ENCODE data around the gene VPS37C.

The VPS37C gene

DNA sequence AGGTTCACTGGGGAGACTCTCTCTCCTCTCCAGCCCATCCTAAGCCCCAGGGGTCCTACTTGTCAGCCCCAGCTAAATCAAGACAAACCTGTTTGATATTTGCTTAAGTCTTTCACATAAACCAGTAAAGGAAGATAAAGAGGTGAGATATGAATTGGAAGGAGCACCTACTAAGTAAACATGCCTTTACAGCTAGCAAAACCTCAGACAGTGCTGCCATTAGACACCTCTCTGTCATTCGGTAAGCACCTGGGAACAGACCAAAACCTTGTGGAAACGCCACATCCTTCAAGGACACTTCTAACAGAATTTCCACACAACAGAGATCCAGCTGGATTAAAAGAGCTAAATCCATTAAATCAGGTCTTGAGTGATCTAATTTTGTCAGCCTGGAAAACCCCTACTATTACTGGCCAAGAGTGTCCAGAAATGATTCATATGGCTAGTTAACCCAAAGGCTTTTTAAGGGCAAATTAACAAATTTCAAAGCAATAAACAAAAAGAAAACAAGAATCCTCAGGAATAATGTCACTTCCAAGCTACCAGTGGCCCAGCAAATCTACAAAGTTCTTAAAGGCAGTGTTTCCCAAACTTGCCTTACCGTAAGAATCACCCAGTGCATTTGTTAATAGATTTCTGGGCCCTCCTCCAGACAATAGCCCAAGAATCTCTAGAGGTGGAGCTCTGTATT lies 2.4 kb downstream of the VPS37C start:
- DNase-seq = no peak
- TF ChIP-seq, protein P1, sequence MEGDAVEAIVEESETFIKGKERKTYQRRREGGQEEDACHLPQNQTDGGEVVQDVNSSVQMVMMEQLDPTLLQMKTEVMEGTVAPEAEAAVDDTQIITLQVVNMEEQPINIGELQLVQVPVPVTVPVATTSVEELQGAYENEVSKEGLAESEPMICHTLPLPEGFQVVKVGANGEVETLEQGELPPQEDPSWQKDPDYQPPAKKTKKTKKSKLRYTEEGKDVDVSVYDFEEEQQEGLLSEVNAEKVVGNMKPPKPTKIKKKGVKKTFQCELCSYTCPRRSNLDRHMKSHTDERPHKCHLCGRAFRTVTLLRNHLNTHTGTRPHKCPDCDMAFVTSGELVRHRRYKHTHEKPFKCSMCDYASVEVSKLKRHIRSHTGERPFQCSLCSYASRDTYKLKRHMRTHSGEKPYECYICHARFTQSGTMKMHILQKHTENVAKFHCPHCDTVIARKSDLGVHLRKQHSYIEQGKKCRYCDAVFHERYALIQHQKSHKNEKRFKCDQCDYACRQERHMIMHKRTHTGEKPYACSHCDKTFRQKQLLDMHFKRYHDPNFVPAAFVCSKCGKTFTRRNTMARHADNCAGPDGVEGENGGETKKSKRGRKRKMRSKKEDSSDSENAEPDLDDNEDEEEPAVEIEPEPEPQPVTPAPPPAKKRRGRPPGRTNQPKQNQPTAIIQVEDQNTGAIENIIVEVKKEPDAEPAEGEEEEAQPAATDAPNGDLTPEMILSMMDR (IDR thresholded peaks at IDR 0.05) = no peak
- Mint-ChIP-seq H3K4me3 (peak overlapping the region; percentile 58), H3K36me3 (ENCODE audit: low read depth) (peaks cover 44% of the 10 kb centered on the region), H3K27me3 (ENCODE audit: low read depth, poor library complexity) (peaks cover 6% of the 10 kb centered on the region), H3K9me3 (peaks cover 31% of the 10 kb centered on the region), H3K4me1 (peaks cover 48% of the 10 kb centered on the region), H3K27ac (peak overlapping the region; percentile 19)

DNA sequence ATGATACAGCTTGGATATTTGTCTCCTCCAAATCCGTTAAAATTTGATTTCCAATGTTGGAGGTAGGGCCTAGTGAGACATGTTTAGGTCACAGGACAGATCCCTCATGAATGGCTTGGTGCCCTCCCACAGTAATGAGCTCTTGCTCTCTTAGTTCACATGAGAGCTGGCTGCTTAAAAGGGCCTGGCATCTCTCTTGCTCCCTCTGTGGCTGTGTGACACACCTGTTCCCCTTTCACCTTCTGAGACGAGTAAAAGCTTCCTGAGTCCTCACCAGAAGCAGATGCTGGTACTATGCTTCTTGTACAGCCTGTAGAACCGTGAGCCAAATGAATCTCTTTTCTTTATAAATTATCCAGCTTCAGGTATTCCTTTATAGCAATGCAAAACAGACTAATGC lies 3.5 kb downstream of the VPS37C start:
- peaks cover 51% of the 10 kb centered on the region for H3K36me3 Mint-ChIP-seq (ENCODE audit: low read depth)
- no peak overlapping the region for H3K27ac Mint-ChIP-seq
- peaks cover 35% of the 10 kb centered on the region for H3K9me3 Mint-ChIP-seq
- H3K4me3 Mint-ChIP-seq = no peak overlapping the region
- TF ChIP-seq, protein P1 (IDR thresholded peaks at IDR 0.05) = no peak
- H3K4me1 Mint-ChIP-seq = peaks cover 52% of the 10 kb centered on the region
- H3K27me3 Mint-ChIP-seq (ENCODE audit: low read depth, poor library complexity) = peaks cover 6% of the 10 kb centered on the region
- DNase-seq = no peak

DNA sequence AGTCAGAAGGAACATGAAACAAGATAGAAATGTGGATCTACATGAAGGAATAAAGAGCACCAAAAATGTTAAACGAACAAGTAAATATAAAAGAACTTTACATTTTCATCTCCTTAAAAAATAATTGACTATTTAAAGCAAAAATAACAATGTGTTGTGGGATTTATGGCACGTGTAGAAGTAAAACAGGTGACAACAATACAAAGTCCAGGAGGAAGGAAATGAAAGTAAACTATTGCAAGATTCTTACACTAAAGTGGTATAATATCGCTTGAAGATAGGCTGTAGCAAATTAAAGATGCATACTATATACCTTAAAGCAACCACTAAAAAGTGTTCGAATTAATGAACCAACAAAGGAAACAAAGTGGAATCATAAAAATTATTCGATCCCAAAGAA lies 5.5 kb downstream of the VPS37C start:
- TF ChIP-seq, protein P1 (IDR thresholded peaks at IDR 0.05) = no peak
- Mint-ChIP-seq H3K36me3 (ENCODE audit: low read depth) (peaks cover 51% of the 10 kb centered on the region), H3K4me1 (peaks cover 58% of the 10 kb centered on the region)

GRCh38 chr11:61155312-61155711 lies 5.9 kb downstream of the VPS37C start:
- no peak for DNase-seq
- Mint-ChIP-seq H3K9me3 (peaks cover 35% of the 10 kb centered on the region), H3K4me3 (no peak overlapping the region), H3K27me3 (ENCODE audit: low read depth, poor library complexity) (peaks cover 9% of the 10 kb centered on the region), H3K4me1 (peaks cover 58% of the 10 kb centered on the region), H3K27ac (no peak overlapping the region), H3K36me3 (ENCODE audit: low read depth) (peaks cover 51% of the 10 kb centered on the region)
- TF ChIP-seq, protein P1 (IDR thresholded peaks at IDR 0.05) = no peak

More for the DNA sequence above, 5.5 kb downstream of the VPS37C start:
- no peak for DNase-seq
- H3K9me3 Mint-ChIP-seq = peaks cover 35% of the 10 kb centered on the region
- no peak overlapping the region for H3K4me3 Mint-ChIP-seq
- no peak overlapping the region for H3K27ac Mint-ChIP-seq
- peaks cover 8% of the 10 kb centered on the region for H3K27me3 Mint-ChIP-seq (ENCODE audit: low read depth, poor library complexity)

GRCh38 chr11:61154528-61154927 lies 6.7 kb downstream of the VPS37C start:
- H3K4me1 Mint-ChIP-seq = peaks cover 59% of the 10 kb centered on the region
- H3K27ac Mint-ChIP-seq = no peak overlapping the region
- H3K9me3 Mint-ChIP-seq = peaks cover 35% of the 10 kb centered on the region
- TF ChIP-seq, protein P1 (IDR thresholded peaks at IDR 0.05) = no peak
- peaks cover 9% of the 10 kb centered on the region for H3K27me3 Mint-ChIP-seq (ENCODE audit: low read depth, poor library complexity)
- peaks cover 51% of the 10 kb centered on the region for H3K36me3 Mint-ChIP-seq (ENCODE audit: low read depth)
- DNase-seq = no peak
- H3K4me3 Mint-ChIP-seq = no peak overlapping the region

GRCh38 chr11:61153593-61154095 lies 7.6 kb downstream of the VPS37C start:
- peaks cover 51% of the 10 kb centered on the region for H3K36me3 Mint-ChIP-seq (ENCODE audit: low read depth)
- TF ChIP-seq, protein P1 (IDR thresholded peaks at IDR 0.05) = no peak
- no peak overlapping the region for H3K4me3 Mint-ChIP-seq
- no peak for DNase-seq
- peaks cover 35% of the 10 kb centered on the region for H3K9me3 Mint-ChIP-seq
- peaks cover 9% of the 10 kb centered on the region for H3K27me3 Mint-ChIP-seq (ENCODE audit: low read depth, poor library complexity)
- H3K4me1 Mint-ChIP-seq = peaks cover 60% of the 10 kb centered on the region
- peak overlapping the region; percentile 38 for H3K27ac Mint-ChIP-seq

Measured in nephron progenitor cell (in vitro differentiated cells).